Fibroblast of mammary gland (primary cell): ENCODE data around the gene C15orf39.
"Not testable (repeated sequence)": the region's sequence is repeated elsewhere in the genome, so short reads cannot be mapped to it uniquely, and the experiment has no call there.

ENCODE experiments used
- DNase-seq: peaks from one replicate; pipeline ENCODE4 v3.0.0-alpha.2; 2010; ENCODE audit warnings: low read depth
- H3K4me3 ChIP-seq: 2 replicates; pipeline ENCODE4 v1.5.1; 2011; ENCODE audit warnings: low read depth, mild to moderate bottlenecking, low read length, moderate library complexity; ENCODE audit not compliant: control insufficient read depth
- CTCF ChIP-seq: conservative IDR thresholded peaks from 2 replicates; pipeline ENCODE4 v1.5.1; 2011; ENCODE audit warnings: low read depth, low read length, inconsistent platforms; ENCODE audit not compliant: control insufficient read depth, insufficient read depth

C15orf39 gene

GRCh38 chr15:75249726-75250125 lies 48.0 kb downstream of the C15orf39 start:
- no peak overlapping the region for H3K4me3 ChIP-seq
- DNase-seq: no peak
- no peak for TF ChIP-seq CTCF

- not testable (repeated sequence) for DNase-seq
These were observed 49.7 kb downstream of the C15orf39 start for GRCh38 chr15:75251343-75251742.

GRCh38 chr15:75252285-75252684 lies 50.6 kb downstream of the C15orf39 start:
- not testable (repeated sequence) for H3K4me3 ChIP-seq, DNase-seq

More at GRCh38 chr15:75251343-75251742, 49.7 kb downstream of the C15orf39 start:
- not testable (repeated sequence) for H3K4me3 ChIP-seq

GRCh38 chr15:75258034-75258433 lies 56.4 kb downstream of the C15orf39 start, which contains the start of gene GOLGA6C:
Gene GOLGA6C, plus strand, starts transcription at chr15:75258334. Its CDS starts 265 bp downstream, at chr15:75258599.
- DNase-seq, H3K4me3 ChIP-seq: not testable (repeated sequence)

GRCh38 chr15:75258620-75259343 lies 57.1 kb downstream of the C15orf39 start:
- not testable (repeated sequence) for DNase-seq, H3K4me3 ChIP-seq

GRCh38 chr15:75259873-75260272 lies 58.2 kb downstream of the C15orf39 start:
- H3K4me3 ChIP-seq, DNase-seq: not testable (repeated sequence)
